ENCODE data around the gene PAQR4.

The PAQR4 gene

GRCh38 chr16:2986623-2987188, 17.6 kb downstream of the PAQR4 start:
- ATAC-seq, result no peak
- TF ChIP-seq PATZ1 (CRISPR knock-in tag; IDR thresholded peaks at IDR 0.05; ENCODE audit: borderline replicate concordance), result no peak
- no peak for TF ChIP-seq TSHZ2 (CRISPR knock-in tag; IDR thresholded peaks at IDR 0.05)
- no peak for TF ChIP-seq TOX (CRISPR knock-in tag; IDR thresholded peaks at IDR 0.05; ENCODE audit: borderline replicate concordance)
- TF ChIP-seq ZNF565 (CRISPR knock-in tag; conservative IDR thresholded peaks at IDR 0.05; ENCODE audit: low read depth), result no peak
- TF ChIP-seq BACH2 (CRISPR knock-in tag; IDR thresholded peaks at IDR 0.05; ENCODE audit: borderline replicate concordance), result no peak
- no peak for TF ChIP-seq CSRNP3 (CRISPR knock-in tag; IDR thresholded peaks at IDR 0.05)
- TF ChIP-seq ZNF8 (CRISPR knock-in tag; IDR thresholded peaks at IDR 0.05), result no peak
- TF ChIP-seq PPARA (CRISPR knock-in tag; IDR thresholded peaks at IDR 0.05; ENCODE audit: borderline replicate concordance), result no peak
- TF ChIP-seq ZC3H10 (CRISPR knock-in tag; IDR thresholded peaks at IDR 0.05), result no peak
- no peak for TF ChIP-seq GLIS3 (CRISPR knock-in tag; IDR thresholded peaks at IDR 0.05)
- no peak for TF ChIP-seq ARNTL (CRISPR knock-in tag; IDR thresholded peaks at IDR 0.05; ENCODE audit: borderline replicate concordance, low read depth)
- TF ChIP-seq CREB5 (CRISPR knock-in tag; IDR thresholded peaks at IDR 0.05; ENCODE audit: low read depth), result no peak
- no peak for TF ChIP-seq POU6F1 (CRISPR knock-in tag; IDR thresholded peaks at IDR 0.05; ENCODE audit: borderline replicate concordance, low read depth)
- TF ChIP-seq SNAI2 (CRISPR knock-in tag; IDR thresholded peaks at IDR 0.05), result no peak
- TF ChIP-seq ISL1 (CRISPR knock-in tag; IDR thresholded peaks at IDR 0.05), result no peak
- no peak for TF ChIP-seq OSR1 (CRISPR knock-in tag; IDR thresholded peaks at IDR 0.05)
- no peak for TF ChIP-seq ZFP3 (CRISPR knock-in tag; IDR thresholded peaks at IDR 0.05)
- TF ChIP-seq ZNF70 (CRISPR knock-in tag; IDR thresholded peaks at IDR 0.05), result no peak
- TF ChIP-seq ZFP30 (CRISPR knock-in tag; IDR thresholded peaks at IDR 0.05), result no peak
- TF ChIP-seq CSDC2 (CRISPR knock-in tag; IDR thresholded peaks at IDR 0.05), result no peak

- ATAC-seq, result no peak
Observed at GRCh38 chr16:2987286-2987685, 18.1 kb downstream of the PAQR4 start.

More at GRCh38 chr16:2987286-2987685, 18.1 kb downstream of the PAQR4 start:
- TF ChIP-seq OSR1 (CRISPR knock-in tag; IDR thresholded peaks at IDR 0.05) (no peak), POU6F1 (CRISPR knock-in tag; IDR thresholded peaks at IDR 0.05; ENCODE audit: borderline replicate concordance, low read depth) (no peak)
